CD4-positive, alpha-beta T cell treated with Interleukin-6 at 100 ng/mL for 8 hours (primary cell): ENCODE results near the gene SELPLG.
"Not testable (repeated sequence)": the region's sequence is repeated elsewhere in the genome, so short reads cannot be mapped to it uniquely, and the experiment has no call there.

ENCODE experiments used
- DNase-seq: peaks from one replicate; pipeline ENCODE4 v3.0.0-alpha.2; 2020; ENCODE audit warnings: mixed read lengths, low spot score

SELPLG gene

DNA sequence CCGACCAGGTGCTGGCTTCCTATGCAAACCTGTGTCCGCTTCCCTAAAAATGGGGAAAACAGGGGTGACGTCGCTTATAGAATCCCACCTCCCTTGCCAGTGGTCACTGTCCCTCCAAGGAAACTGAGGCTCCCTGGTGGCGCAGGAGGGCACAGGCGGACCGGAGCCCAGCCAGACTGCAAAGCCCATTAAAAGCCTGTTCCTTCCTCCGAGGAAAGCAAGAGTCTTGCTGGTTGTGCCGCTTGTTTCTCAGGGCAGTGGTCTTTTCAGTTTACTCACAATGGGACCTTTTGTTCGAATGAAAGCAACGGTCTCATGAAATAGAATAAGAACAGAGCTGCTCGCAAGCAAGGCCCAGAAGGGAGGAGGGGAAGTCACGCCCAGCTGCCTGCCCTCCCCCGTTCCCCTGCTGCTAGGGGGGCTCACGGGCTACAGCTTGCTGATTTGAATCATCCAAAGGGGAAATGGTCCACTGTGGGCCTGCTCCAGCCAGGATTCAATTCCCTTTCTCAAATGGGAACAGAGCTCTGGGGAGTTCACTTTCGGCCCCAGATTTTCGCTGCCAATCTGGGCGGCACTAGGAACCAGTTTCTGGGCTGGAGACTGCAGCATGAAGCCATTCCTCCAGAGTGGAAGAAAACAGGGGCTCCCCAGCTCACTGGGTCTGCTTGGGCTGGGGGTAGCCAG, 4.6 kb upstream of the SELPLG start:
- DNase-seq: no peak

DNA sequence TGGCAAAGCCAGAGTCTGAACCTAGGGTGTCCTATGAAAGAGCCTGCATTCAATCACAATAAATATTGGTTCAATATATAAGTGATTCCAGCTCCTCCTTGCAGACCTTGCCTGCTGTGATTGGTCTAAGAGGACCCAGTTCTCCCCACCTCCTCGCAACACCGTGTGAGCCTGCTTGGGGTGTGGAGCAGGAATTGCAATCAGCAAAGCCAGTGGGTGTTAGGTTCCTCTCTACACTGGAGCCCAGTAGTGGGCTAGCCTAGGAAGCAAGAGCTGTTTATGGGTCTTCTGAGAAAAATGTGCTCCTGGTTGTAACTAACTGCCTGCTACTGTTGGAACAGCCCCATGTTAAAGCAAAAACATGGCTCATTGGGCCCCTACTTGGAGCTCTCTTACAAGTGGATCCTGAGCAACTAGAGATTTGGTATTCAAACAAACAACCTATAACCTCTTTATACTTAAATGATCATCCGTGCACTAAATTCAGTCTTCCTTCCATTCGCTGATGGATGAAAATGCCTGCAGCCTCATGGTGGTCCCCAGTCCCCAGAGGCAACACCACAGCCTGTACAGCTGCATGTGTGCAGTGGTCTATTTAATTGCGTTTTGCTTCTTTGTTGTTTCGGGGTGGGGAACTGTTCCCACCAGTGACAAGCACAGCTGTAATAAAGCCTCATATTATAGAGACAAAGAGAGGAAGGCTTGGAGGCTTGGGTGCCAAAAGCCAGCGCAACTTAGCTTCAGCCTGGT, 3.7 kb upstream of the SELPLG start:
- no peak for DNase-seq

DNA sequence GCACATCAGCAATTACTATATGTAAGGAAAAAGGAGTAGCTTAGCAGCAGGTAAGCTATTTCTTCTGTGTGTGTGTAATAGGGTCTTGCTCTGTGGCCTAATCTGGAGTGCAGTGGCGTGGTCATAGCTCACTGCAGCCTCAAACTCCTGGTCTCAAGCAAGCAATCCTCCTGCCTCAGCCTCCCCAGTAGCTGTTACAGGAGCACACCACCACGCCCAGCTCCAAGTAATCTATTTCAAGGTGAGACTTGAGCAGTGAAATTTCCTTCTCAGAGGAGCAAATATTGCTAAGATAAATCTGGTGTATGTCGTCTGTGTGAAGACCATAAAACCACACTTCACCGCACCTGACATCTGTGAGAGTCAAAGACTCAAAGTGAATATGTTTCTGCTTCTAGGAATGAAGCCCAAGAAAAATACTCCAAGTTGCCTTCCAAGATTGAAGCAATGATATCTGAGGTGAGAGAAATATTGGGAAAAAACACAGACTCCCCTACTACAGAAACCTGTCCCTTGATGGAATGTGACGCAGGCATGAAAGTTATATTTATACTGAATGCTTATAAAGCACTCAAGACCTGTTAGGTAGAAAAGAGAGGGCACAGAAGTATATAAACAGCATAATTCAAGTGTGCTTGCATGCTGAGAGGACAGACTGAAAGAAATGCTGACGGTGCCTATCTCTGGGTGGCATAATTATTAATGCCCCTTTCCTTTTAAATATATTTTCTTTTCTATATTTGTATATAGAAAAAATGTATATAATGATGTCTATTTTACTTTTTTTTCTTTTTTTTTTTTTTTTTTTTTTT, 2.5 kb upstream of the SELPLG start:
- no peak for DNase-seq

DNA sequence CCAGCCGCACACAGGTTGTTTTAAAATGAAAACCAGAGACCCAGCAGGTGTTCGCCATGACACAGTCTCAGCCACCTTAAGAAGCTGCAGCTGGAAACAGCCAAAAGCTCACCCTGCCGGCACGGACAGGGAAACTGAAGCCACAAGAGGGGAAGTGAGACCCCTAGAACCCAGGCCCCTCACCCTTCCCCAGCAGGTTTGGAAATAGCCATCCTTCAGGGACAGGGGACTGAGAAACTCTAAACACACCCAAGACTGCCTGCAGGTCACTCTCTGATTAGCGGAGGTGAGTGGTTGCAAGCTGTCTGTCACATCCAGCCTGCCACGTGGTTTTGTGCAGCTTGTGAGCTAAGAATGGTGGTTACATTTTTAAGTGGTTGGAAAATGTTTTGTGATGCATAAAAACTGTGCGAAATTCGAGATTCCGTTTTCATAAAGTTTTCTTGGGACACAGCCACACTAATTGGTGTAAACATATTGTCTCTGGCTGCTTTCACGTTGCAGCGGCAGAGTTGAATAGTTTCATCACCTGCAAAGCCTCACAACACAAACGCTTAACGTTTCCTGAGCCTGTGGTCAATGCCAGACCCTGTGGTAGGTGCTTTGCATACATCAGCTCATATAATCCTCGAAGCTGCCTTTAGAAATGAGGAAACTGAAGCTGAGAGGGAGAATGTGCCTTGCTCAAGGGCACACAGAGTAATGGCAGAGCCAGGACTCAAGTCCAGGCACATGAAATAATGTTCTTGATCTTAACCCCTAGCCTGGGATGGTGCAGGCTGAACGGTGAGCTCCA, 1.7 kb upstream of the SELPLG start:
- DNase-seq: peak; percentile 61

DNA sequence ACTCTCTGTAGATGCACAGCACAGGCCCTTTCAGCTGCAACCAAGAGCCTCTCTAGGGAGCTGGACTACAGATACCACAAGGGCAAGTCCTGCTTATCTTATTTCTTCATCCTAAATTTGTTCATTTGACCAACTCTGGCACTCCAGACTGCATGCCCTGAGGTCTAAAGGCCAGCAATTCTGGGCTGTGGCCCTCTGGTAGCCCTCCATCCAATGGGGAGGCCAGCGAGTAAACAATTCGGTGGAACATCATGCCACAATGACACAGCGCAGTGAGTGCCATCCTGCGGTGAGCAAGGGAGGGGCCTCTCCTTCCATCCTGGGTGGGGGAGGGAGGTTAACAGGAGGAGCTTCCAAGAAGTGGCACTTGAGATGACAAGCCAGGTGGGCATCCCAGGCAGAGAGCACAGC, 652 bp upstream of the SELPLG start:
- DNase-seq: peak; percentile 67

DNA sequence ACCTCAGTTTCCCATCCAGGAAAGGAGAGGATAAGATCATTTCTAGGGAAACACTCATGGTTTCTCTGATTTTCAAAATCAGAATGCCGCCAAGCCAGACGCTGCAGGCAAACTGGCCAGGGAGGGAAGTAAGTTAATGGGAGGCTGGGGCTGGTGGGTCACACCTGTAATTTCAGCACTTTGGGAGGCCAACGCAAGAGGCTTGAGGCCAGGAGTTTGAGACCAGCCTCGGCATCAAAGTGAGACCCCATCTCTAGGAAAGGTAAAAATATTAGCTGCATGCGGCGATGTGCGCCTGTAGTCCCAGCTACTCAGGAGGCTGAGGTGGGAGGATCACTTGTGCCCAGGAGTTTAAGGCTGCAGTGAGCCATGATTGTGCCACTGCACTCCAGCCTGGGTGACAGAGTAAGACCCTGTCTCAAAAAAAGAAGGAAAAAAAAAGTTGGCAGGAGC, 587 bp downstream of the SELPLG start:
- no peak for DNase-seq

DNA sequence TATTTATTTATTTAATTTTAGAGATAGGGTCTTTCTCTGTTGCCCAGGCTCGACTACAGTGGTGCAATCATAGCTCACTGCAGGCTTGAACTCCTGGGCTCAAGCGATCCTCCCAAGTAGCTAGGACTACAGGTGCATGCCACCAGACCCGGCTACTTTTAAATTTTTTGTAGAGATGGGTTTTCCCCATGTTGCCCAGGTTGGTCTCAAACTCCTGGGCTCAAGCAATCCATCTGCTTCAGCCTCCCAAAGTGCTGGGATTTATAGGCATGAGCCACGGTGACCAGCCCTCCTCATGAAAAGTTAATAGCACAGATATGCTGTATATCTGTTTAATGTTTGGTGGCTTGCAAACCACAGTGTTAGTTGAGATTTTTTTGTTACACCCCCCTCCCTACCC, 2.4 kb downstream of the SELPLG start:
- not testable (repeated sequence) for DNase-seq

DNA sequence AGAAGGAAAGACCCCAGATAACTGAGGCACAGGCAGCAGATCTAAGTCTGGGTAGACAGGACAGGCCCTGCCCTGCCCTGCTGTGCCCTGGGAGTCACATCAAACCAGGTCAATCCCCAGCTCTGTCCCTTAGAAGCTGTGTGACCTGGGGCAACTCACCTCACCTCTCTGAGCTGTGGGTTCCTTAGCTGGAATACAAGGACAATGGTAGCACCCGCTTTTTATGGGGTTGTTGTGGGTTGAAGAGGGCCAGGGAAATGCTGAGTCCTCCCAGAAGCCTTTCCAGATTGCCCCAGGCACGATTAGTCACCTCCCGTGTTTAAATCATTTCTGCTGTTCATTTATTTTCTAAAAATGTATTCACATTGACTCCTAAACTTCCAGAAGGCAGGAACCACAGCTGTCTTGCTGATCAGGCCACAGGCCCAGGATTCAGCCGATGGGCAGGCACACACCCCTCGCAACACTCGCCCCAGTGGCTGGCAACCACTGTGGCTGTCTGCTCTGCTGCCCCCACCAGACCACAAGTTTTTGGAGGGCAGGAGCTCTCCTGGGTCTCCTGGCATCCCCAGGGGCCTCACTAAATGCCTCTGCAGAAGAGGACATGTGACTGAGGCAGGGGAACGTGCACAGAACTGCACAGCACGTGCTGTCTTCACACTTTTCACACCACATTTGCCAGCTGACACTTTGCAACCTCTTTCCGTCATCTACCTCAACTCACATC, 3.0 kb downstream of the SELPLG start:
- no peak for DNase-seq

DNA sequence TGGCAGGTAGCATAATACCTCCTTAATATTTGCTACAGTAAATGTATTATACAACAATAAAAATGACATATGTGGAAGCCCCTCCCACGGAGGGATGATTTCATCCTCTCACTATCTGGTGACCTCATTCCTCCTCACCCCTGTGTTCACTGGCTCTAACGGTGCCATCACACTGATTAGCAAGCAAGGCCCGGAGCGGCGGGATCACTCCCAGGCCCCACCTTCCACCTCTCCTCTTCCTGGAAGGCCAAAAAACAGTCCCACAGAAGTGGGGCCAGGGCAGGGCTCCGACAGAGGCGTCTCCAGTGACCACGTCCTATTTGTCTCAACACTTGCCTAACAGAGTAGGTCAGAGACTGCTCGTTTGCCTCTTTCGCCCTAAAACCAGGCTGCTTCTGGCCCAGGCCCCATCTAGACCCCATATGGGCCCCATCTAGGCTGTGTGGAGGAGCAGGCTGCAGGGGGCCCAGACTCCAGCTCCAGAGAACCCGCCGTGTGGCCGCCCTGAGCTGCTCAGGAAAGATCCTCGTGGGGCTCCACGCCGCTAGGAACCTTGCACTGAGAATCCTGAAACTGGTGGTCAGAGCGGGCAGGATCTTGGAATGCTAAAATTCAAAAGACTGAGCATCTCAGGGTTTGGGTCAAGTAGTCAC, 3.7 kb downstream of the SELPLG start:
- DNase-seq: peak; percentile 57

DNA sequence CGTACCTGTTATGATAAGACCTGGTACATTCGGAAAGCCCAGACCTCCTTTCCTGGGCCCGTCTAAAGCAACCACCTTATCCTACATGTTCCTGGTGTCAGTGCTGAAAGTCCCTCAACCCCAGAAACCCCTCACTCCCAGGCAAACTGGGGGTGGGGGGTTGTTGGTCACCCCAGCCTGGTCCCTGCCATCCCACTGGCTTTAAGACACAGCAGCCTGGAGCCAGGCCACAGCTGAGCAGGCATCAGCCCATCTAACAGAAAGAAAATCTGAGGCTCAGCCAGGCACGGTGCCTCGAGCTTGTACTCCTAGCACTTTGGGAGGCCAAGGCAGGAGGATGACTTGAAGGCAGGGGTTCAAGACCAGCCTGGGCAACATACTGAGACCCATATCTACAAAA, 4.5 kb downstream of the SELPLG start:
- DNase-seq: no peak

DNA sequence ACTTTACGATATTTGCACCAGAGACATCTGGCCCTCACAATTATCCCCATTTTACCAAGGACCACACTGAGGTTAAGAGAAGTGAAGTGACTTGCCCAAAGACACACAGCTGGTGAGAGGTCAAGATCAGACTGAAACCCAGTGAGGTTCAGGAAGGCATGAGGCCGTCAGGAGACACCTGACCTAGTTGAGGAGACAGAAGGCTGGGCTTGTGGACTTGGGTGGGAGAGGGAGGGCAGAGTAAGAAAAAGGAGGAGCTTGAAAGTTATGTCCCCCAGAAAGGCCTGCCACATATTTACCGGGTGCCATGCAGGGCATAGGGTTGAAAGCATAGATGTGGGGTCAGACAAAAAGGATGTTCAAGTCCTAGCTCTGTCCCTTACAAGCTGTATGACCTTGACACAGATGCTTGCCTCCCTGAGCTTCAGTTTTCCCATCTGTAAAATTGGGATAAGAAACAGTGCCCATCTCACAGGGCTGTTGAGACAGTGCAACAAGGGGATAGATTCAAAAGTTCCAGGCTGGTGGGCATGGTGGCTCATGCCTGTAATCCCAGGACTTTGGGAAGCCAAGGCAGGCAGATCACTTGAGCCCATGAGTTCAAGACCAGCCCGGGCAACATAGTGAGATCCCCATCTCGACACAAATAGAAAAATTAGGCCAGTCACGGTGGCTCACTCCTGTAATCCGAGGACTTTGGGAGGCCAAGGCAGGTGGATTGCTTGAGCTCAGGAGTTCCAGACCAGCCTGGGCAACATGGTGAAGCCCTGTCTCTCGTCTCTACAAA, 6.4 kb downstream of the SELPLG start:
- no peak for DNase-seq

DNA sequence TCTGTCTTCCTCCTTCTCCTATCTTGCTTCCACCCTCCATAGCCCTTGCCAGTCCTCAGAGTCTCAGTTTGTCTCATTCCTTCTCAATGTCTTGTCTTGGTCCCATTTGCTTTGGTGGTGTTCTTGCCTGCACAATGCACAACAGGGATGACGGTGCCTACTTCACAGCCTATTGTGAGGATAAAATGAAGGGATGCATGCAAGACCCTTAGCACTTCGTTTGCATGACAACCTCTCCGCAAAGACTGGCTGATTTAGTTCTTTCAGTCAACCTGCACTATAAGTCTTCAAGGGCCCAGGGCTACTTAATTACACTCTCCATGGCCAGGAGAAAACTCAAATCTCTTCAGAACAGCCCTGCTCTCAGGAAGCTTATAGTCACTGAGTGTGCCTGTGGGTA, 8.5 kb downstream of the SELPLG start:
- no peak for DNase-seq

DNA sequence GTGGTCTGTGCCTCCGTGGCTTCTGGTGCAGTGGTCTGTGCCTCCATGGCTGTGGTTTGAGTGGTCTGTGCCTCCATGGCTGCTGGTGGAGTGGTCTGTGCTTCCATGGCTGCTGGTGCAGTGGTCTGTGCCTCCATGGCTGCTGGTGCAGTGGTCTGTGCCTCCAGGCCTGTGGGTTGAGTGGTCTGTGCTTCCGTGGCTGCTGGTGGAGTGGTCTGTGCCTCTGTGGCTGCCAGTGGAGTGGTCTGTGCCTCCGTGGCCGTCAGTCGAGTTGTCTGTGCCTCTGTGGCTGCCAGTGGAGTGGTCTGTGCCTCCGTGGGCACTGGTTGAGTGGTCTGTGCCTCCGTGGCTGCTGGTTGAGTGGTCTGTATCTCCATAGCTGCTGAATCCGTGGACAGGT, 10.1 kb downstream of the SELPLG start:
- no peak for DNase-seq

DNA sequence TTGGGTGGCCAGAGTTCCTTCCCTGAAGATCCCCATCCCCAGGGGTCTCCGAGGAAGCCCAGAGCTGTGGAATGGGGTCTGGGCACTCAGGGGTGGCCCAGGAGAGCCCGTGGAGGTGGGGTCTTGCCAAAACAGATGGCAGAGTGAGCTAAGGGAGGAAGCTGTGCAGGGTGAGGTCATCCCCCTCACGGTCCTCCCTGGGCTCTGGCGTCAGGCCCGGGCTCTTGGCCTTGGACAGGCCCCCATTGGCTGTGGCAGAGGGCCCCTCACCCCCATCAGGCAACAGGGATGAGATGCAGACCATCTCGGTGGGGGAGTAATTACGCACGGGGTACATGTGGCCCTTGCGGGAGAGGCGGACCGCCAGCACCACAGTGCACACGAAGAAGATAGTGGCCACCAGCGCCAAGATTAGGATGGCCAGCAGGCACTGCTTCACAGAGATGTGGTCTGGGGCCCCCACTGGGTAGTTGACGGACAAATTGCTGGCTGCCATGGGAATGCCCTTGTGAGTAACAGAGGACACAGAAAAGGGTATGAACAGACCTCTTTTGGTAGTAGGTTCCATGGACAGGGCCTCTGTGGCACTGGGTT, 10.7 kb downstream of the SELPLG start:
- DNase-seq: no peak

DNA sequence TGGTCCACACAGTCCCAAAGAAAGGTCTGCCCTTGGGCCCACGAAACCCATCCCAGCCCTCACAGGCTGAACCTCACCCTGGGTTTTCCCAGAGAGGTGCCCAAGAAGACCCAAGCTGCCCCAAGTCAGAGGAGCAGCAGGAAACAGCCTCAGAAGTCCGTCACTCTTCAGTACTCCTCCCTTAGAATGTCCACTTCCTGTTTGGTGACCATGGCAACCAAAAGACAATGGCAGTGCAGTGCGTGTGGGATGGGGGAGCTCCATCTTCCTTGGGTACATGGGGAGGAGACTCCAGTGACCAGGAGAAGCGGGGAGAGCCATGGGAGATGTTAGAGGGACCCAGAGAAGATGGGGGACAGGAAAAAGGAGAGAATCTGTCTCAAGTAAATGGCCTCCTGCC, 11.3 kb downstream of the SELPLG start:
- no peak for DNase-seq

DNA sequence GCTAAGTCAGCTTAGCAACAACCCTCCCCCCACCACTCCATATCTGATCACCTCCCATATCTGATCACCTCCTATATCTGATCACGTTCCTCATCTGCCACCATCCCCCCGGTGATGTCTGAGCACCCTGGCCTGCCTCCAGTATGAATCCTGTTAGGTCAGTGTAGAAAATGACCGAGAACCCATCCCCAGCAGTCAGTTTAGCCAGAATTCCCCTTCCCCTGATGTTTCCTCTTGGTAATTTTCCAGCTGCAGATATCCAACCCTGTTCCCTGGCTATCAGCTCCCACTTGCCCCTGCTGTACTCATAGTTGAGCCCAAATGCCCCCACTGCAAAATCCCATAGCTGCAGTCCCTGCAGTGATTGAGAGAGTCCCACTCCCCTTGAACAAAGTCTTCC, 12.5 kb downstream of the SELPLG start:
- DNase-seq: no peak

DNA sequence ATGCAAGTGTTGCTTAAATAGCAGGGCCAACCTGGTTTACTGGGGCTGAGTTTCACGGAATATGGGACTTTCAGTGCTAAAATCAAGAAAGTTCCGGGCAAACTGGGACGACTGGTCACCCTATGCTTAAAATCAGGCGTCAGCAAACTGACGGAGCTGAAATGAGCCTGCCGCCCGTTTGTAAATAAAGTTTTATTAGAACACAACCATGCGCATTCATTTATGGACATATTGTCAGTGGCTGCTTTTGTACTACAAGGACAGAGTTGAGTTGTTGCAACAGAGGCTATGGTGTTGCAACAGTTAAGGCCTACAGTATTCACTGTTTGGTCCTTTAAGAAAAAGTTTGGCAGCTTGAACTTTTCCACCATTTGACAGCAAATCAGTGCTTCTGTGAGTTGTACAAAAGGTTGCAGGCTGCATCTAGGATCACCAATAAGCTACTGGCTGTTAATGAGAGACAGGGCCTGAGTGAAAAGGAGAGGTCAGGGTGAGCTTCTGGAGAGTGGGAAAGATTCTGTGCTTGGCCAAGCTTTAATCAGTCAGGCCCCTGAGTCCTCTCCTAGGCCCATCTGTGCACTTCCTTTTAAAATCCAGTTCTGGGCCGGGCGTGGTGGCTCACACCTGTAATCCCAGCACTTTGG, 13.3 kb downstream of the SELPLG start:
- DNase-seq: no peak

DNA sequence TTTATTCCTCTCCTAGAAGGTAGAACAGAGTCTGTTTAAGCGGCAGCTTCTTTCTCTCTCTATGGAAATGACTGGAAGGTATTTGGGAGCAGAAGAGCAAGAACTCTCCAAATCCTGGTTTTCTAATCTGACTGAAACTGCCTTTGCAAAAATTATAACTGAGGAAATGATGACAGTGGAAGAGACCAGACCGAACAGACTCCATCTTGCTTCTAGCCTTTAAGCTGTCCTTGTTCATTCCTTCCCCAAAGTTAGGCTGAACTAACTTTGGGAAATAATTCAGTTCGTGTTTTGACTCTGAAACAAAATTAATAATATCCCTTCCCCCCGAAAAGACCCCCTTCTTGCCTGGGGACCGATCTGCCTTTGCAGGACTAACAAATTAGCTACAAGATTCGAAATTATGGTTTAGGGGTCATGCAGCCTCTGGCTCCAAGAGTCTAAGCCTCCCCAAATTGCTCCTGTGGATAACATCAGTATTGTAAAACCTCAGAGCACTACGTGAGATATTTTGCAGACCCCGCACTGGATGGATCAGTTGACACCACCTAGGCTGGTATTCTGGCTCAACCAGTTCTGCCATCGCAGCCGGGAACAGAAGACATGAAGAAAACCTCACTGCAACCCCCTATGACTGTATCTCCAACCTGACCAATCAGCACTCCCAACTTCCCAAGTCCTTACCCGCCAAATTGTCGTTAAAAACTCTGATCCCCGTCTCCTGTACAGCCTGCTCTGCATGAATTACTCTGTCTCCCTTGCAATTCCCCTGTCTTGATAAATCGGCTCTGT, 14.1 kb downstream of the SELPLG start:
- no peak for DNase-seq
